ENCODE data around the gene SGCG. TPM values are rescaled to one million over a fixed set of nuclear protein-coding genes. Genes with fewer than 3 reads are reported as not detected.

Gene SGCG
- total and polyA plus RNA-seq, 7 donors, result 0.16 to 1.2 (median 1.0) TPM; not detected in 1

DNA sequence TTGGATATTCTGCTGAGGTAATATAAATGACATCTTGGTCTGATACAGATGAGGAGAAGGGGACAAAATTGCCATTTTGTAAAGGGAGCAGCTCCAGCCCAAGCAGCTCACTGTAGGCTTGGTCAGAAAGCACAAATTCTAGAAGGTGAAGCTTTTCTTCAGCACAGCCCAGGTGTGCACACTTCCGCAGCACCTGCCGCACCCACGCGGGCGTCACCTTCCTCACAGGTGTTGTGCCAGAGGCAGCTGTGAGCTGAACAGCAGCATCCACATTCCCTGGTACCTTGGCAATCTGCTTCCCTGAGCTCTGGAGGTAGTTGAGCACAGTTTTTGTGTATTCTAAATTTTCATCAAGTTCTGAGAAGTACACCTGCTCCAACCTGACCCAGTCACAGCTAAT lies 173.7 kb downstream of the SGCG start:
- no peaks in the 10 kb centered on the region for H3K9me3 ChIP-seq
- H3K36me3 ChIP-seq, result peaks cover 0 to 57% (median 9%) of the 10 kb centered on the region in 4 donors
- H3K27me3 ChIP-seq, result no peaks in the 10 kb centered on the region
- H3K4me3 ChIP-seq, result no peak overlapping the region
- intact Hi-C loops (cut with DNase I), result no loop called here
- no peak for DNase-seq
- WGBS, 2 donors, result 43 to 82% methylated on average over 5 of the region's 5 CpGs
- peaks cover 0 to 4% (median 2%) of the 10 kb centered on the region in 4 donors for H3K4me1 ChIP-seq
- no peak overlapping the region for H3K27ac ChIP-seq
- TF ChIP-seq POLR2AphosphoS5 (IDR thresholded peaks at IDR 0.05), result no peak

DNA sequence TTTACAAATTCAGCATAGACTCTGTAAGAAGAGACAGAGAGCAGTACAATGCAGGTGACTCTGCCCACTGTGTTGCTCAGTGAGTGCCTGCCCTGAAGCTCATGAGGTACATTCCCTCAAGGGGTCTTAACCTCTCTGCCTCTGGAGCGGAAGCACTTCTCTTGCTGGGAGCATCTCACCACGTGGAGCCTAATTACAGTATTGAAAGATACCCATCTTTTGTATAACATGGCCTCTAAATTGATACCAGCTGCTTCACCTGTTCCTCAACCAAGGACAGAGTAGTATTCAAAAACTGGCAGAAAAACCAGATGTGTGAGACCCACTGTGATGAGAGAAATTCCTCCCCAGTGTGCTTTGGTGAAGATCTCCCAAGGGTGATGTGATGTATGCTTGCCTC lies 175.6 kb downstream of the SGCG start:
- no peak for DNase-seq
- intact Hi-C loops (cut with DNase I), result no loop called here
- TF ChIP-seq POLR2AphosphoS5 (IDR thresholded peaks at IDR 0.05), result no peak
- TF ChIP-seq POLR2A (IDR thresholded peaks at IDR 0.05), result no peak
- TF ChIP-seq, protein P1, sequence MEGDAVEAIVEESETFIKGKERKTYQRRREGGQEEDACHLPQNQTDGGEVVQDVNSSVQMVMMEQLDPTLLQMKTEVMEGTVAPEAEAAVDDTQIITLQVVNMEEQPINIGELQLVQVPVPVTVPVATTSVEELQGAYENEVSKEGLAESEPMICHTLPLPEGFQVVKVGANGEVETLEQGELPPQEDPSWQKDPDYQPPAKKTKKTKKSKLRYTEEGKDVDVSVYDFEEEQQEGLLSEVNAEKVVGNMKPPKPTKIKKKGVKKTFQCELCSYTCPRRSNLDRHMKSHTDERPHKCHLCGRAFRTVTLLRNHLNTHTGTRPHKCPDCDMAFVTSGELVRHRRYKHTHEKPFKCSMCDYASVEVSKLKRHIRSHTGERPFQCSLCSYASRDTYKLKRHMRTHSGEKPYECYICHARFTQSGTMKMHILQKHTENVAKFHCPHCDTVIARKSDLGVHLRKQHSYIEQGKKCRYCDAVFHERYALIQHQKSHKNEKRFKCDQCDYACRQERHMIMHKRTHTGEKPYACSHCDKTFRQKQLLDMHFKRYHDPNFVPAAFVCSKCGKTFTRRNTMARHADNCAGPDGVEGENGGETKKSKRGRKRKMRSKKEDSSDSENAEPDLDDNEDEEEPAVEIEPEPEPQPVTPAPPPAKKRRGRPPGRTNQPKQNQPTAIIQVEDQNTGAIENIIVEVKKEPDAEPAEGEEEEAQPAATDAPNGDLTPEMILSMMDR (IDR thresholded peaks at IDR 0.05), result no peak
- no peak for TF ChIP-seq EP300 (IDR thresholded peaks at IDR 0.05)
- Histone ChIP-seq H3K4me1 (peaks cover 0 to 4% (median 2%) of the 10 kb centered on the region in 4 donors), H3K9me3 (no peaks in the 10 kb centered on the region), H3K36me3 (peaks cover 0 to 64% (median 9%) of the 10 kb centered on the region in 4 donors), H3K27me3 (no peaks in the 10 kb centered on the region), H3K4me3 (no peak overlapping the region), H3K27ac (no peak overlapping the region)
- WGBS, 2 donors, result 88 to 93% methylated on average over 2 of the region's 2 CpGs

DNA sequence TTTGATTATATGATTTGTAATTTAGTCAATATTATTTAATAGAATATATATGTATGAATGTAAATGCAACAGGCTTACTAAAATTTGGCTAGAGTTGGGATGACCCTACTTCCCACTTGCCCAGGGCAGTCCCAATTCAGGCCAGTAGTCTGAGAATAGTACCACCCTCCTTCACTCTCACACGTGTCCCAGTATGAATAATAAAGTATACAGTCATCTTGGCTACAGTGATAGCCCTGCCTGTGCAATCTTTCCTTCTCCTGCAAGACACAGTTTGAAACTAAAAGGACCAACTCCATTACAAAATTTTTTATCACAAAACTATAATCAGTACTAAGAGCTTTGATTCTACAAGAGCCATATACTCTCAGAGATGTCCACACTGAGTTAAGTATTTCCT lies 176.6 kb downstream of the SGCG start:
- 77 to 88% methylated on average over 1 of the region's 1 CpG for WGBS, 2 donors
- no peaks in the 10 kb centered on the region for H3K9me3 ChIP-seq
- peaks cover 0 to 4% (median 0%) of the 10 kb centered on the region in 4 donors for H3K4me1 ChIP-seq
- no peak overlapping the region for H3K27ac ChIP-seq
- no peak for DNase-seq
- intact Hi-C loops (cut with DNase I), result no loop called here
- peaks cover 0 to 74% (median 9%) of the 10 kb centered on the region in 4 donors for H3K36me3 ChIP-seq
- no peaks in the 10 kb centered on the region for H3K27me3 ChIP-seq
- H3K4me3 ChIP-seq, result no peak overlapping the region
- TF ChIP-seq EP300 (IDR thresholded peaks at IDR 0.05) (no peak), POLR2A (IDR thresholded peaks at IDR 0.05) (no peak), POLR2AphosphoS5 (IDR thresholded peaks at IDR 0.05) (no peak)
- TF ChIP-seq, protein P1 (IDR thresholded peaks at IDR 0.05), result no peak

DNA sequence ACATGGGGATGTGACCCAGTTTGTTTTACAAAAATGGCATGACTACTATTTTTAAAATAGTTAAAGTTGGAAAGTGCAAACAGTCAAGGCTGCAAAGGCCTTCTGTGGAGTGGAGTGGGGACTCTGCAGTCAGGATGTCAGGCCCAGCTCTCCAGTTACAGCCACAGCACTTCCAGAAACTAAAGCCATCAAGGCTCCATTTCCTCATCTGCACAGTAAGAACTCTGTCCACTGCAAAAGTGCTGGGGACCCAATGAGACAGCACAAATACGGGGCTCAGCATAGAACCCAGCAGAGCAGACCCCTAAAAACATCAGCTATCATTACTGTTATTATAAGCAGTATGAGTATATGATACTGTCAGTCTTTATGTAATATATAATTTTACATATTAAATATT lies 179.1 kb downstream of the SGCG start:
- 91 to 93% methylated on average over 1 of the region's 1 CpG for WGBS, 2 donors
- H3K9me3 ChIP-seq, result no peaks in the 10 kb centered on the region
- H3K27ac ChIP-seq, result no peak overlapping the region
- peaks cover 9 to 82% (median 12%) of the 10 kb centered on the region in 4 donors for H3K36me3 ChIP-seq
- TF ChIP-seq POLR2AphosphoS5 (IDR thresholded peaks at IDR 0.05) (no peak), EP300 (IDR thresholded peaks at IDR 0.05) (no peak), POLR2A (IDR thresholded peaks at IDR 0.05) (no peak)
- TF ChIP-seq, protein P1 (IDR thresholded peaks at IDR 0.05), result no peak
- peaks cover 0 to 4% (median 0%) of the 10 kb centered on the region in 4 donors for H3K4me1 ChIP-seq
- intact Hi-C loops (cut with DNase I), result no loop called here
- DNase-seq, result no peak
- H3K4me3 ChIP-seq, result no peak overlapping the region
- no peaks in the 10 kb centered on the region for H3K27me3 ChIP-seq

DNA sequence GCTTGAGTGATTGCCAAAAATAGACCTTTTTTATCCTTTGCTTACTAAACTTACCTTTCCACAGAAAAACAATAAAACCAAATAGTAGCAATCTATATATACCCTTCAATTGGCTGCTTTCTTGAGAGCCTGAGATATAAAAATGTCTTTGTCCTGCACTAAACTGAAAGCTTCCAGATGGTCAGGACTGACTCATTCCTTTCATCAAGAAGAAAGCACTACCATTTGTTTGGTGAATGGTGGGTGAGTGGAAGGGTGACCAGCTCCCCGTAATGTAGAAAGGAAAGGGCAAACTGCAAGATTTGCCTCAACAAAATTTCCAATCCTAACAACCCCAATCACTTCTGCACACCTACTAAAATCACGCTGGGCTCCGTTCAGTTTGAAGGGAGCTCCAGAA lies 184.9 kb downstream of the SGCG start:
- DNase-seq, result no peak
- intact Hi-C loops (cut with DNase I), result no loop called here
- Histone ChIP-seq H3K27me3 (no peaks in the 10 kb centered on the region), H3K4me1 (no peaks in the 10 kb centered on the region), H3K36me3 (peaks cover 17 to 95% (median 25%) of the 10 kb centered on the region in 4 donors), H3K9me3 (no peaks in the 10 kb centered on the region), H3K27ac (no peak overlapping the region), H3K4me3 (no peak overlapping the region)
- 95 to 96% methylated on average over 3 of the region's 3 CpGs for WGBS, 2 donors
- no peak for TF ChIP-seq POLR2A (IDR thresholded peaks at IDR 0.05)
- no peak for TF ChIP-seq EP300 (IDR thresholded peaks at IDR 0.05)
- TF ChIP-seq, protein P1 (IDR thresholded peaks at IDR 0.05), result no peak
- TF ChIP-seq POLR2AphosphoS5 (IDR thresholded peaks at IDR 0.05), result no peak

All from sigmoid colon (tissue), 7 donors.